AG08395 (cell line): ENCODE data around the gene CAST.

ENCODE experiments used
- DNase-seq: peaks from one replicate; pipeline ENCODE4 v3.0.0; 2012; ENCODE audit warnings: mixed read lengths, low spot score

The CAST gene

DNA sequence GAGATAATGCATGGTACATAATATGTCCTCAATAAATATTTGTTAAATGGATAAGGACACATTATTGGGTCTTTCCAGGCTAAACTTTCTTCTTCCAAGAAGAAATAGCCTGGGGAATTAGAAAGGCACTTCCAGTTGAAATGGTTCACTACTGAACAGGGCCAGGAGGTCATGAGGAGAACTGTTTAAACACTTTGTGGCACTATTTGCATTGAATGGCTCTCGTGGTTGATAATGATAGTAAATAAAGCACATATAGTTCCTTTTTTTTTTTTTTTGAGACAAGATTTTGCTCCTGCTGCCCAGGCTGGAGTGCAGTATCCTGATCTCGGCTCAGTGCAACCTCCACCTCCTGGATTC lies 19.9 kb upstream of the CAST start:
- DNase-seq = no peak

DNA sequence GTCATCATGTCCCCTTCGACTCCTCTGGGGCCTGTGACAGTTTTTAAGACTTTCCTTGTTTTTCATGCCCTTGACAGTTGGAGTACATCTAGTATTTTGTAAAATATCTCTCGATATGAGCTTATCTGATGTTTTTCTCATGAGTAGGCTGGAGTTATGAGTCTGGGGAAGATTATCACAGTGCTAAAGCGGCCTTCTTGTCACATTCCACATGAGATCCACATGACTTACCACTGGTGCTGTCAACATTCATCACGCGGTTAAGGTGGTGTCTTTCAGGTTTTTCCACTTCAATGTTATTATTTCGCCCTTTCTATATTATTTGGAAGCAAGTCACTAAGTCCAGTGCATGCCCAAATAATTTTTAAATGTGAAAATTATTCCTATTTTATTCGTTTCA lies 17.1 kb upstream of the CAST start:
- no peak for DNase-seq

DNA sequence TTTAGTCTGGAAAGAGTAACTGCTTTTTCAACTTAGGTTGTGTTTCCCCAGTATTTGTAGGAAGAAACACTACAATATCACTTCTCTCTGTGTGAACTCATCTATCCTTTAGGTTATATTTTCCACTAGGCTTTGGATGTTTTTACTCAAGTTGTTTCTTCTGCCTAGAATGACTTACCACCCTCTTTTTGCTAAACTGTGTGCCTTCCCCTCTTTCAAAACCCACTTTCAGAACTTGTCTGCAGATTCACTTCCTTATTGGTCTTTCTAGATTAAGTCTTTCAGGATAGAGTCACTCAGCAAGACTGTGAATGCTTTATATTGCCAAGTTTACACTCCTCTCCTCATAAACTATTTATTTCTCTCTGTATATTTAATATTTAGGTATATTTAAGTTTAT lies 14.2 kb upstream of the CAST start:
- no peak for DNase-seq

DNA sequence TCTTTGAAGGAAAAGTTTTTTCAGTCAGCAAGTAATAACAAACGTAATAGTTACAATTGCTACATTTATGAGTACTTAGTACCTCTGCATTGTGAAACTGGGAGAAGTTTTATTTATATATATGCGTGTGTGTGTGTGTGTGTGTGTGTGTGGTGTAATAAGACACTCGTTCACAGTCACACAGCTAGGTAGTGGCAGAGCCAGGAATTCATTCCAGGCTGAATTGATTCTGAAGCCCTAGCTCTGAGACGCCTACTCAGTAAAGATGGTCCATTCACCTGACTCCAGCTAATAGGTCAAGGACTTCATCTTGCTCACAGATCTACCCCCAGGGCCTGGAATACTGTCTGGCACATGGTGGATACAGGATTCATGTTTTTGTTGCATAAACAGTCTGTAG lies 13.6 kb upstream of the CAST start:
- DNase-seq = no peak

DNA sequence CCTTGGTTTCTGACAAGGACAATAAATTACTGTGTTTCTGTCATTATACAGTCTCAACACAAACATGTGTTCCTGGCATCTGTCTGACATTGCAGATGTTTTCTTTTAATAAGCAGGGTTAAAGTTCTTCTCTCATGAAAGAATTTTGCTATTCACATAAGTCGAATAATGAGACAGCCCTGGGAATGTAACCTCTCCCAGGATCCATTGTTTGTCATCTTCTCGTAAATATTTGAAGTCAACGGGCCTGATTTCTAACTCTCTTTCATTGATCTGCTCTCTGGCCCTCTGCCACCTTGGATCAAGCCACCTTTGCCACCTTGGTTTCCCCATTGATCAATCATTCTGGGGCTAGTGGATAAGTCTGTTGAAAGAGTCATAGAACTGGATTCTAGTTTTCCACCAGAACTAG lies 12.9 kb upstream of the CAST start:
- no peak for DNase-seq

DNA sequence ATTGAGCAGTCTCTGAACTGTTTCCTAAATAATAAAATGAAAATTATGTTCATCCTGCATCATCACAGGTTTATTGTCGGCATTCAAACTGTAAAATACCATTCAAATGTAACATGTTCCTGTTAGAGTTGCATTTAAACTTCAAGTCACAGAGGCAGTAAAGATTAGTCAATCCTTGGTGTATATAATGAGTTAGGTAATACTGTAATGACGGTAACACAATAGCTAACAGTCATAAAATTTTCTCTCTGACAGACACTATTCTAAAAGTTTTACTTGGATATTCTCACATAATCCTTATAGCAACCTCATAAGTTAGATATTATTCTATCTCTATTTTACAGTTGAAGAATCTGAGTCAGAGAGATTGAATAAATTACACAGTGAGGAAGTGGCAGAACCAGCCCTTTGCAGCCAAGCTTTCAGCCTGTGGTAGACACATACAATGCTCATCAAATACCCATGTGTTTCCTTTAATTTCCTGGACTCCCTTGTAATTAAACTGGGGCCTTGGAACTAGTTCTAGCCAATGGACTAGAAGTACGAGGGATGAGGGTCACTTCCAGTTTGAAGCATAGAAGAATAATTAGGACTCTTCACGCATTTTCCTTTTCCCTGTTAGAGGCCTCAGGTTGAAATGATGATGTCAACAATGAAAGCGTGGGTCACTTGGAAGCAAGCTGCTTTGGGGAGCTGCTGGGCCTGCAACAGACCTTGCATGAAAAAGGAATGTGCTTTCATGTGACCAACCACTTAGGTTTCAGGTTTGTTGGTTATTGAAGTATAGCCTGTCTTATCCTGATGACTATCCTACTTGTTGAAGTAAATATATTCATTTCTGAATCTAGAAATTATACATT lies 12.3 kb upstream of the CAST start:
- no peak for DNase-seq

DNA sequence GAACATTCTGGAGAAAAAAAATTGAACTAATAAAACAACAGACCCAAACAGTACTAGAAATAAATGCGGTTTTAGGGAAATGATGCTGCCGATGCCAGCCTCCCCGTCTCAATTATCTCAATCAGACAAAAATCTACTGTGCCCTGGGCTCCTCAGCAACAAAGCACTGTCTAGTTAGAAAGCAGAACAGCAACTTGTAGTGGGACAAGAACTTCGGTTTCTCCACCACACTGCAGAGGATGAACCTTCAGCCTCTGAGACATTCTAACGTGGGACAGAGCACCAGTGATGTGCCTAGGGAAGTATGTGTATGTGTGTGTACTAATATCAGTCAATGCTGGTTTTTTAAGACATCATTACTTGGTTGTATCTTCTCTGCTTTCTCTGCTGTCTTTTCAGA lies 11.1 kb upstream of the CAST start:
- DNase-seq = no peak

DNA sequence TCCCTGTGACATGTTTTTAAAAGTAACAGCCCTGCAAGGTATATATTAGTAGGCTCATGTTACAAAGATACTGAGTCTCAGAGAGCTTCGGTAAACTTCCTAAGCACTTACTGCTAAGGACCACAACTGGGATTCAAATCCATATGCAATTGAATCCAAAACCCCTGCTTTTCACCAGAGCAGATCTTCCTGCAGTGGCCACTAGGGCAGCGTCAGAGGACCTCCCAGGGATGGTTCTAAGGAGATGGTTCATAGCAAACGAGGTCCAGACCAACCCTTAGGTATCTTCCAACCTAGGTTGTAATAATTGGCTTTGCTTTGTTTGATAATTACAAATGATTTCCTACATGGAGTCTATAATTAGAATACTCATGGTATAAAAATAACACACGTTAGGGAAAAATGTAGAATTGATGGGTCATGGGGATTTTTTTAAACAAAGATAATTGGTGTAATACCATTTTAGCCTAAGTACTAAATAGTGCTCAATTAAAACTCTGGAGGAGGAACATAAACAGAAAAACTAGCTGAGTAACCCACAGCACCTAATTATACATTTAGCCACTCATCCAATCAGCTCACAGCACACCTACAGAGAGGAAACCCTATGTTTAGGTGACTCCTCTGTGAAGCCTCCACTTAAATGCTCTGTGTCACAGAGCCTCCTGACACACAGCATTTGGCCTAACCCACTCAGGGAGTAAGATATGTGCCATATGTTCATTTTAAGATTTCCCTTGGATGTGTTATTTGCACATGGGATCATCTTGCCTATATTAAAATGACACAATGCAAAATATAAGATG lies 10.0 kb upstream of the CAST start:
- peak; percentile 11 for DNase-seq

DNA sequence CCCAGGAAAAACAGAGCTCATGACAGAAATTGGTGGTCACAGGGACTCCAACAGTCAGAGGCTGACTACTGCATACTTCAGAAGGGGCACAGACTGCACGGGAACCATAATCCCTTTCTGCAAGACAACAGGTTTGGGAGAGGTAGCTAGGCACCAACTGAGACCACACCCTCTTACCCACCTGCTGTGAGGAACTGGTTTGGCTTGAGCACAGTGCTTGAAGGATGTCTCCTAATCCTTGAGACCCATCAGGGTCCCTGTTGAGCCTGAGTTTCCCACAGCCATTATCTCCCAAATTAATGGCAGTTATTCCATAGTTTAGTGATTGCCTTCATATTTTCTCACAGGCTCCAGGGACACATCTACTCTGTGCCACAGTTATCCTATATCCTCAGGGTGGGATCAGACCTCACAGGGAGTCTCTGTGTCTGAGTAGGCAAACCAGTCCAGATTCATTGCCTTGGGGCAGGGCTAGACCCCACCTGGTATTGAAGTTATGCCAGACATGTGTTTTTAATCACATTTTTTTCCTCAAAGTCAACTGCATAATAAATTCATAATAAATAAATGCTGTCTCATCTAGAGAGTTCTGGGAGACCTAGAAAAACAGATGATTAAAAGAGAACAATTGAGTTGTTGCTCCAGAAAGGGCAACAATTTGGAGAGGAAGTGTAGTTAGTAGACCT lies 9.3 kb upstream of the CAST start:
- DNase-seq = peak; percentile 14

DNA sequence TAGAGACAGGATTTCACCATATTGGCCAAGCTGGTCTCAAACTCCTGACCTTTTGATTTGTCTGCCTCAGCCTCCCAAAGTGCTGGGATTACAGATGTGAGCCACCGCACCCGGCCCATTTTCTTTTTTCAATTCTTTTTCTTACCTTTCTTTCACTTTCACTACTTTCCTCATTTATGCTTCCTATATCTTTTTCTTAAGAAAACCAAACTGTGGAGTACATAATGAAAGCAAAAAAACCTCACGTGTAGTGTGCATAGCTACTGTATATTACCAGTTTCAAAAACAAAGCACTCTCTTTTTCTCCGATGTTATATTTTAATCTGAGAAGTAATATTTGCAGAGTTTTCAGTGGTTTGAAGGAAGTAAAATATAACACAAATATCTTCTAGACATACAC lies 8.0 kb upstream of the CAST start:
- no peak for DNase-seq

DNA sequence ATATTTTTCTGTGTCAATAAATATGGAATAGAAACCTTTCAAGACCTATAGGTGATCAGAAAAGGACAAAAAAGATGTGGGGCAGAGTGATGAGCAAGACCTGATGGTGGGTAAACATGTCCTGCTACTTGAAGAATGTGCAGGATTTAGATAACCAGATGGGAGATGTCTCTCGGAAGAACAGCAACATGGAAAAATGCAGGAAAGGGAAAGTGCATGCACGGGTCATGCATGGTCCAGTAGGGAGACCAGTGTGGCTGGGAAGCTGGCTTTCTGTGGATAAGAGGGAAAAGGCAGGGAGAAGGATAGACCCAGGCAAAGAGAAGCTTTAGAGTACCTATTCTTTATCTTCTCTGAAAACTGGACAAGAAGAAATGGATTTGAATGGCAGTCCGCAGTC lies 7.1 kb upstream of the CAST start:
- DNase-seq = no peak

DNA sequence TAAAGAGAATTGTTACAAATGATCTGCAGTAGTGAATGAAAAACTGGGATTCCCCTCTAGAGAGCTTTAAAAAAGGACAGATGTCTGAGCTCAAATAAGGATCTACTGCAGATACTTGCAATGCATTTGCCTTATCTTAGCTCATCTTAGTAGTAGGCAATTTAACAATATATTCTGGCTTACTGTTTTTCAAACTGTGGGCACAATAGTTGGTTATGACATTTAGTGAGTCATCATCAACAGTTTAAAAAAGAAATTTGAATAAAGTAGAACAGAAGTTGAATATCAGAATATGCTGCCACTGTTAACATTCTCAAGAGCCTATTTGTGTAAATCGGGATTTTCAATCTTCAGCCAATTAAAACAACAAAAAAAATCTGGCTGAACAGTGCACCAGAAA lies 6.7 kb upstream of the CAST start:
- DNase-seq = peak; percentile 6

DNA sequence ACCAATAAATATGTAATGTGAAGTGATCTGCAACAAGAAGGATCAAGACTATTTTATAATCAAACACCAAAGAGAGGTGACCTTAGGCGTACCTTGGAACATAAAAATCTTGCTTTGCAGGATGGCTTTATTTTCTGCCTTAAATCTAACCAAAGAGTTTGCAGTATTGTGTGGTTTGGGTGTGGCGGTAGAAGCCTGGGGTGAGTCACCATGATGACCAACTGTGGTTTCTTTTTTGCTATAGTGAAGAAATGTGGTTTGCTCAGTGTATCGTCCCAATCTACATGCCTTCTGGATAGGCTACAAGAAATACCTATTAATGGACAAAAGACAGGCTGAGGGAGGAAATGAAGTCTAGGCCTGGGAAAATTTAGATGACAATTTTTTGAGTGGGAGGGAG lies 5.1 kb upstream of the CAST start:
- peak; percentile 88 for DNase-seq

DNA sequence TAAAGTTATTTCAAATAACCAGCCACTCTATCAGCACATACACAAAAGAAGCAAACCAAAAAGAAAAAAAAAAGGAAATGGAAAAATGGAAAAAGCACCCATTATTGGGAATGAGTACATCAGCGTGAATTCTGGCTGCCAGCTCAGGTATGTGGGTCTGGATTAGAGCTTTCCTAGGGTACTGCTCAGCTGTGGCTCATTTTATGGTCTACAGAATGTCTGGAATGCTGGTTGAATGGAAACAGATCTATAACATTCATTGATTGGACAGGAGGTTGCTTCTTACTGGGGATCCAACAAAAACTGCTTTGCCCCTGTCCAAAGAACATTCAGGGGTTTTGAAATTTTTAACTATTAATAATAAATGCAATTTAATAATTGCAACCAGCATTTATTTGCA lies 3.9 kb upstream of the CAST start:
- no peak for DNase-seq

DNA sequence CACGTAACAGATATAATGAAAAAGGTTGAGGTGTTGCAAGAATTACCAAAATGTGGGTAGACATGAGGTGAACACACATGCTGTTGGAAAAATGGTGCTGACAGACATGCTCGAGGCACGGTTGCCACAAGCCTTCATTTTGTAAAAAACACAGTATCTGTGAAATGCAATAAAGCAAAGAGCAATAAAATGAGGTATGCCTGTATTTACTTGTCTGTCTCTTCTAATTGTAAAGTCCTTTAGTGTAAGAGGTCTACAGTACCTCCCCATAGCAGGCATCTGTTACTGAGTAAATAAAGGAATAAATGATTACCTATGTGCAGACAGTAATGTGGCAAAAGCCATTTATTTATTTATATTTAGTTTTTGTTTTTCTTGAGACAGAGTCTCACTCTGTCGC lies 3.0 kb upstream of the CAST start:
- no peak for DNase-seq

DNA sequence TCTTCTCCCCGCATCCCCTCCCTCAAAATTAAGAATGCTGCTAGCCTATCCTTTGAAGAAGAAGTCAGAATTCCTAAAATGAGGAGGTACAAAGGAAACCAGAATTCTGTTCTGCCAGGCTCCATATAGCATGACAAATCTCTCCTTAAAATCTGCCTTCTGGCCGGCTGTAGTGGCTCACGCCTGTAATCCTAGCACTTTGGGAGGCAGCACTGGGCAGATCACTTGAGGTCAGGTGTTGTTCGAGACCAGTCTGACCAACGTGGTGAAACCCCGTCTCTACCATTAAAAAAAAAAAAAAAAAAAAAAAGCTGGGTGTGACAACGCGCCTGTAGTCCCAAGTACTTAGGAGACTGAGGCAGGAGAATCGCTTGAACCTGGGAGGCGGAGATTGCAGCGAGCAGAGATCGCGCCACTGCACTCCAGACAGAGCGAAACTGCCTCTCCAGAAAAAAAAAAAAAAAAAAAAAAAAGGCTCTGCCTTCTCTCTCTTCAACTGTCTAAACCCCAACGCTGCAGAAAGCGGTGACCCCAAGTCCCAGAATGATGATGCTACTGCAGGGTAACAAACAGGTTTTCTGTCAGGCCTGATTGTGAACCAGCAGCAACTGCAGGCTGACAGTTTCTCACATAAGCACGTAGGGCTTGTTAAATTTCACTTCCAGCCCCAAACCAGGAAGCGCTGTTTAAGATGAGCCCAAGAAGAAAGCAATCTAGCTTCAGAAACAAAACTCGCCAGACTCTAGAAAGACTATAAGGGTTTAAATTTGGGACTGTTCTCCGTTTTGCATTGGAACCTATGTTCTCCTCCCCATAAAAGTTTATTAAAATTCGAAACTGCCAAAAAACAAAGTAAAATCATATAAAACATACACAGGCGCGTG lies 963 bp upstream of the CAST start:
- DNase-seq = peak; percentile 10

DNA sequence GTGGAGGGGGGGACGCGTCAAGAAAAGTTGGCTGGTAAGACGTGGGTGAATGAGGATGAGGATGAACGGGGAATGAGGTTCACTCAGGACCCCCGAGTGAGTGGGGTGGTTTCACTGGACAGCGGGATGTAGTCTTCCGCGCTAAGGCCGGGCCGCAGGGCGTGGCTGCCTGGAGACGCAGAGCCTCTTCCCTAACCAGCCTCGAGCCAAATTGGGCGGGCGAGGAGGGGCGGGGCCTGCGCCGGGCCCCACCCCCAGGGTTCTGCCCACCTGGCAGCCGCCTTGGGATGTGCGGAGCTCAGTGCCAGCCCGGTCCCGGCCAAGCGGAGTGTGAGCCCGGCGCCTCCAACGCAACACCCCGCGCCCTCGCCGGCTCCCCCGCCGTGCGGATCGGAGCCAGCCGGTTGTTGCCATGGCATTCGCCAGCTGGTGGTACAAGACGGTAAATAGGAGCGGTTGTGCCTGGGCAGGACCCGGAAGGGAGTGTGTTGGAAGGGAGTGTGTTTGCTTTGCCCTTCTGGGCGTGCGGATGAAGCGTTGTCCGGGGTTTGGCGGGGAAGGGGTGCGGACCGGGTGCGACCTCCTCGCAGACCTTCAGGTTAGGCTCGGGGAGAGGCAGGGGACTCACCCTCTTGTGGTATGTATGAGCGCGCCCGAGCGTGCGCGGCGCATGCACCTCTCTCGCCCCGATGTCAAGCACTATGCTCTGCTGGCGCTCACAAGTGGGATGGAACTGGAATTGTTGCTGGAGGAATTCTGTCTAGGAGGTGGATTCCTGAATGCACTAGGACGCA lies 746 bp downstream of the CAST start:
- DNase-seq = peak; percentile 96

DNA sequence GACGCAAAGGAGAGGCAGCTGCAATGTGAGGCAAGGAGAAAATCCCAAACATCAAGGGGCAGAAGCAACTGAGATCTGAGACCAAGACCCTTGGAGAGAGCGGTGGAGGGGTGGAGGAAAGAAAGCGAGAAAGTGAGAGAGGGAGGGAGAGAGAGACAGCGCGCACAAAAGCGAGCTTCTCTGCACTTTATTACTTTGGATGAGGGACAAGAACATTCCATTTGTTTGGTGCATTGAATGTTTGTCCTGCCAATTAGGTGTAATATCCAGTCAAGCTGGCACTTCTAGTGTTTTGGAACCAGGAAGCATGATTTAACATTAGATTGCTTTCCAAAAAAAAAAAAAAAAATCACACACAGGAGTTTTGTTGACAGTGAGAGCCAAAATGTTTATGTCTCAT lies 1.4 kb downstream of the CAST start:
- DNase-seq = no peak

DNA sequence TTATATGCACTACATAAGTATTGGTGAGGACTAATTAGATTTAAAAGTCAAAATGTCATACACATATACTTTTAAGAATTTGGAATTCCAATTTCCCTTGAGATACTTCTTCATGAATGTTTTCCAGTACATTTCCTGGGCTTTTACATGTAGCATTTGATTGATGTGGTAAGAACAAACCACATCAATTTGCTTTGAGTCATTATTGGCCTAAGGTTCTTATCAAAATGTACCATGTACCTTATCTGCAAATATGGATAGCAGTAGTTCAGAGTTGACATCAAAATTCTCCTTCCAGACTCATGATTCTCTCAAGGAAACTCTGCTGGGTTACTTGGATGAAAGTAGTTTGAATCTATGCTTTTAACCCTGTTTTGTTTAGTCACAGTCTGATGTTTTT lies 2.5 kb downstream of the CAST start:
- DNase-seq = no peak

DNA sequence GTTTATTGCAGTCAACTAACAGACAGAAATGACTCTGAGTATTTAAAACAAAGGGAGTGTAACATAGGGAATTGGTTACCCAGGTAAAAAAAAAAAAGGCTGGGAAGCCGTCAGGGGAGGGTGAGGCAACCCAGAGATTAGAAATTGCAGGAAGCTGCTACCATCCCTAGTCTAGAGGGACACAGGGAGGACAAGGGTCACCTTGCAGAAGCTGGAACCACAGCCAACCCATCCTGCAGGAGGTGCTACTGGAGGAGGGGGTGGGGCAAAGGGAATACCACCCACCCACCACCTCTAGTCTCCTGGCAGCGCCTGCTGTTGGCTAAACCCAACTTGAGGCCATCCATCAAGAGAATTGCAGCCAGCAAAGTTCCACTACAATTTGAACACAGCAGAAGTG lies 6.5 kb downstream of the CAST start:
- DNase-seq = no peak

DNA sequence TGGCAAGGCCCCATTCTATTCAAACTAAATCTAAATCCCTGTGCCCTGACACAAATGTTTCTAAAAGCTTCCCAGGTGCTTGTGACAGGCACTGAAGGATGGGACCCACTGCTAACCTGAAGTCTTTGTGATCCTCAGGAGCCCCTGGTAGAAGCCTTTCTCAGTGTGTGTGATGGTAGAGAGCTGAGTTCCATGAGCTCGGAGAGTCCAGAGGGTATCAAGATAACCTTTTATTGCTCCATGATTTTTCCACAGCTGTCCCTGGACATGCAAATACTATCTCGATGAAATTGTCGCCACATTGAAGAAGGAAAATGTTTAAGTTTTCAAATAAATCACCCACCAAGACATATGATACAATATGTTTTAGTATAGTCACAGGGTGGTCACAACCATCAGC lies 7.7 kb downstream of the CAST start:
- DNase-seq = no peak
